HG02623 (cell line): ENCODE results near the gene HARBI1.
A peak's percentile ranks its signal among the peaks of the same experiment; 100 is the strongest.
"Not testable (repeated sequence)": the region's sequence is repeated elsewhere in the genome, so short reads cannot be mapped to it uniquely, and the experiment has no call there.

Source experiments
- ATAC-seq: cut with Tn5 transposase; IDR thresholded peaks from one replicate; pipeline ENCODE4 v1.9.1; 2021; ENCODE audit warnings: moderate library complexity; ENCODE audit not compliant: unreplicated experiment

HARBI1 gene

DNA sequence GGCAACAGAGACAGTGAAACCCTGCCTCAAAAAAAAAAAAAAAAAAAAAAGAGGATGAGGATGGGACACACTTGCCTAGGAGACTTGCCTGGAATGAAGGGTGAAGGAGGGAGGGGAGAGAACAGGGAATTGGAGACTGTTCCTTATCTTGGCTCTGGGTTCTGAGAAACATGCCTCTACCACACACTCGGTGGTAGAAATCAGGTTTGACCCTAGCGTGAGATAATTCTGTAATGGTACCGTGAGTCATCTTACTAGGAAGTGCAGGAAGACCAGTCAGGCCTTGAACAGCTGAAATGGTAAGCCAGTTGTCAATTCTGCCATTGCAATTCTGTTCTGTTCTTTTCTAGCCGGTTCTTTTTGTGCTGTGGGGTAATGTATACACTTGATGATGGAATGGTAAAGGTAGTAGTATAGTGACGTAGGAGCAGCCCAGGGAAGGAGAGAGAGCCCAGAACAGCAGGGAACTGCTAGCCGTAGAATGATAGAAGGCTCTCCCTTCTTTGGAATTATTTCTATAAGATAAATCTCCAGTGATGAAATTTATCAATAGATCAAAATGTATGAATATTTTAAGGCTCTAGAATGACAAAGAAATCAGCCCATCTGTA lies 19.3 kb downstream of the HARBI1 start:
- ATAC-seq = no peak

DNA sequence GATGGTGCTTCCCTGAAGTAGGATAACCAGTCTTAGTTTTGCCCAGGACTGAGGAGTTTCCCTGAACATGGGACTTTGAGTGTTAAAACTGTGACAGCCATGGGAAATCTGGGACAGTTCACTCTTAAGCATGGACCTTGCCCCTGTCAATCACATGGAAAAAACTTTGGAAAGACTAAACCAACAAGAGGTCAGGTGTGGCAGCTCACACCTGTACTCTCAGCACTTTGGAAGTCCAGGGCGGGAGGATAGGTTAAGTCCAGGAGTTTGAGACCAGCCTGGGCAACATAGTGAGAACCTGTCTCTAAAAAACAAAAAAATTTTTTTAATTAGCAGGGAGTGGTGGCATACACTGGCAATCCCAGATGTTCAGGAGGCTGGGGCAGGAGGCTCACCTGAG lies 19.9 kb downstream of the HARBI1 start:
- ATAC-seq = no peak

- ATAC-seq = no peak
Observed at GRCh38 chr11:46594785-46595184, 22.2 kb downstream of the HARBI1 start.

- no peak for ATAC-seq
Observed at GRCh38 chr11:46594374-46594700, 22.7 kb downstream of the HARBI1 start.

DNA sequence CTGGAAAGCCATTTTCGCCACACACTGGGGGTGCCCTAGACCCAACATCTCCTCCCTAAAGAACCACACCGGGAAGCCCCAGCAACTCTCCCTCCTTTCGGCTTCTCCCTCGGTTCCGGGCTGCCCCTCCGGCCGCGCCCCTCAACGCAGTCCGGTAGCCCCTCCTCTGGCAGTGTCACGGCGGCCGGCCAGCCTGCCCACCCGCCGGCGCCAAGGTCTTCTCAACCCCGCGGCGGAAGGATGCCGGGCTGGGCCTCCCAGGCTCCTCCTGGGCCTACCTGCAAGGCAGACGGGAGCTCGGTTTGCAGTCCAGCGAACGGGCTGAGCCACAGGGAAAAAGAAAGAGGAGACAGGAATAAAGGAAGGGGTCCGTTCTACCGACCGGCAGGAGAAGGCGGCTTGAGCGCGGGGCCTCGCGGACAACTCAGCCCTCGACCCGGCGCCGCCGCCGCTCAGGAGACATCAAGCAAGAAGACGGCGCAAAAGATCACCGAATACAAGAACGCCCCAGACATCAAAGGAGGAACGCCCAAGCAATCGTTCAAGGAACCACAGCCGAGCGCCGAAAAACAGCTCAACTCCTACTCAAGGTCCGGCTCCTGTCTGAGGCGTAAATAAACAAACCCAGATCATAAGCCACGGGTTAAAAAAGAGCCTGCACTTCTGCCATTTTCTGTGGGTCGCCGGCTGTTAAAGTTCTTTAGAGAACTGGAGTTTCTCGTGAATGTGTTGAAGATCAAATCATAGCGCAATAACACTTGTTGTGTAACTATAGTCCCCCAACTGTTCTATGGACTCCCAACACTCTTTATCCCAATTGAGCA lies 23.3 kb downstream of the HARBI1 start, which contains the start of gene AMBRA1:
Gene AMBRA1, minus strand, starts transcription at position 474 of the 824 bp plus-strand sequence. CDS start 45,643 bp downstream, outside the sequence.
- ATAC-seq = peak; percentile 74

DNA sequence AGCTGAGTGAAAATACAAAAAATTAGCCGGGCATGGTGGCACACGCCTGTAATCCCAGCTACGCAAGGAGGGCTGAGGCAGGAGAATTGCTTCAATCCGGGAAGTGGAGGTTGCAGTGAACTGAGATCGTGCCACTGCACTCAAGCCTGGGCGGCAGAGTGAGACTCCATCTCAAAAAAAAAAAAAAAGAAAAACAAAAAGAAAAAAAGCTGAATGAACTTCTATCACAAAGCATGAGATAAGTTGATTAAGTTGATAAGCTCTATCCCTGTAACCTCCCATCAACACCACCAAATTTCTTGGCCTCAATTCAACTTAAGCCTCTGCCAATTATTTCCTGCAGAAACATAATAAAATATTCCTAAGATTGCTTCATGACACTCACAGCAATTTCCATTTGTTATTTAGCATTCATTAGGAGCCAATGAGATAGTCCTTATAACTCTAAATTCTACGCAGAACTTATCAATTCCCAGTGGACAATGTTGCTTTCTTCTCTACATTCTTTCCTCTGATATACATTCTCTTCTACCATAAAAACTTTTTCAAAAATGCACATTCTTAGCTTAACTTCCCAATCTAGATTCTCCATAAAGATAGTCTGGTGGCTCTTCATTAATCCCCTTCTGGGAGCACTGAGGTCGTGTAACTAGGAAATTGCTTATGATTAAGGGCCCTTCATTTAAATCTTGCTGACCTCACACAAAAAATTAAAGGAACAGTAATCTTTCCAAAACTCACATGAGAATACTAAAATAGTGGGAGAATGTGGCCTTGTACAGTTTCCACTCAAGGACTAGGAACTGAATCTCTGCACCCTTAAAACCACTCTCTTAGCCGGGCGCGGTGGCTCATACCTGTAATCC lies 26.1 kb downstream of the HARBI1 start:
- no peak for ATAC-seq

DNA sequence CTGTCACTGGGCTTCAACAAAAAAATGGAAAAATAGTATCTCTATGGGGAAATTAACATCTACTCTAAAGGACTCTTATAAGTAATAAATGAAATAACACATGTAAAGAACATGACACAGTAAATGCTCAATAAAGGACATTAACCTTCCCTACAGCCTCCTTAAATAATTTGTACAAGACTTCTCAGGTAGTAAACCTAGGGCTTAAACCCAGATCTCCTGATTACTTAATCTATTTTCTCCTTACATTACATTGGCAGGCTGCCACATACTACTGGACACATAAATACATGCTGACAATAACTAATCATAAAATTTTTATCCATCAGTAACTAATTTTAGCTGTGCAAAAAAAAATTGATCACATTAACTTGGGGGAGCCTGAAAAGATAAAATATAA lies 28.1 kb downstream of the HARBI1 start:
- ATAC-seq = no peak

GRCh38 chr11:46588131-46588530 lies 28.9 kb downstream of the HARBI1 start:
- ATAC-seq = no peak

DNA sequence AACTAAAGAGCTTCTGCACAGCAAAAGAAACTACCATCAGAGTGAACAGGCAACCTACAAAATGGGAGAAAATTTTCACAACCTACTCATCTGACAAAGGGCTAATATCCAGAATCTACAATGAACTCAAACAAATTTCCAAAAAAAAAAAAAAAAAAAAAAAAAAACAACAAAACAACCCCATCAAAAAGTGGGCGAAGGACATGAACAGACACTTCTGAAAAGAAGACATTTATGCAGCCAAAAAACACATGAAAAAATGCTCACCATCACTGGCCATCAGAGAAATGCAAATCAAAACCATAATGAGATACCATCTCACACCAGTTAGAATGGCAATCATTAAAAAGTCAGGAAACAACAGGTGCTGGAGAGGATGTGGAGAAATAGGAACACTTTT lies 33.5 kb downstream of the HARBI1 start:
- ATAC-seq = not testable (repeated sequence)

DNA sequence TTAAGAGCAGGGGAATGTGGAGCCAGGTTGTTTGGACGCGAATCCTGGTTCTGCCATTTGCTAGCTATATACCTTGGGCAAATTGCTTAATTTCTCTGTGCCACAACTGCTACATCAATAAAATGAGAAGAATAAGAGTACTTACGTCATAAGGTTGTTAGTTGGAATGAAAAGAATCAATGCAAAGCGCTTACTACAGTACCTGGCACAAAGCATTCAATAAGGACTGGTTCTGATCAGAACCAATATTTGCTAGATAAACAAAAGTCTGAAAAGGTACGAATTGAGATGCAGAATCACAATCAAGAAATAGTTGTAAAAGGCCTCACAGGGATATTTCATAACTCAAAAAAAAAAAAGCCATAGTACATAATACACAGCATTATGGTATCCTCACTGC lies 34.4 kb downstream of the HARBI1 start:
- no peak for ATAC-seq

DNA sequence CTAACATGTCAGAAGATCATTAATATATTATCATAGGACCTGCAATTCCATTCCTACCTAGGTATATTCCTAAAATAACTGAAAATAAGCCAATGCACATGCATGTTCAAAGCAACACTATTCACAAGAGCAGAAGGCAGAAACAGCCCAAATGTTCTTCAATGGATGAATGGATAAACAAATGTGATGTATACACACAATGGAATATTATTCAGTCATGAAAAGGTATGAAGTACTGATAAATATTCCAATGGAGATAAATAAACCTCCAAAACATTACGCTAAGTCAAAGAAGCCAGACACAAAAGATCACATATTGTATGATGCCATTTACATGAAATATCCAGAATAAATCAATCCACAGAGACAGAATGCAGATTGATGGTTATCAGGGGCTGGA lies 40.0 kb downstream of the HARBI1 start:
- ATAC-seq = no peak

DNA sequence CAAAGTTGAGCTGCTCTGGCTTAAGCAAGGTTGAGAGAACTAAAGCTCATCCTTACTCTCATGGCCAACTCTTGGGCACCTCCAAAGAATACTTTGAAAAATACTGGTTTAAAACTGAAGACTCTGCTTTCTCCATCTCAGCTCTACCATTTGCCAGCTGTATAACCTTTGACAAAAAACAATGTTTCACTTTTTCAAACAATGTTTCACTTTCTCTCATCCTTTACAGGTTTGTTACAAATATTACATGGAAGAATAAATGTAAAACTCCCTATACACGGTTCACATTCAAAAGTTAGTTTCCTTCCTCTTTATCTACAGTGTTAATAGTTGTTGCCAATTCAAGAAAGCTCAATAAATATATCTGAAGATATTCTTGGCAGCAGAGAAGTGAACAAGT lies 42.4 kb downstream of the HARBI1 start:
- no peak for ATAC-seq

DNA sequence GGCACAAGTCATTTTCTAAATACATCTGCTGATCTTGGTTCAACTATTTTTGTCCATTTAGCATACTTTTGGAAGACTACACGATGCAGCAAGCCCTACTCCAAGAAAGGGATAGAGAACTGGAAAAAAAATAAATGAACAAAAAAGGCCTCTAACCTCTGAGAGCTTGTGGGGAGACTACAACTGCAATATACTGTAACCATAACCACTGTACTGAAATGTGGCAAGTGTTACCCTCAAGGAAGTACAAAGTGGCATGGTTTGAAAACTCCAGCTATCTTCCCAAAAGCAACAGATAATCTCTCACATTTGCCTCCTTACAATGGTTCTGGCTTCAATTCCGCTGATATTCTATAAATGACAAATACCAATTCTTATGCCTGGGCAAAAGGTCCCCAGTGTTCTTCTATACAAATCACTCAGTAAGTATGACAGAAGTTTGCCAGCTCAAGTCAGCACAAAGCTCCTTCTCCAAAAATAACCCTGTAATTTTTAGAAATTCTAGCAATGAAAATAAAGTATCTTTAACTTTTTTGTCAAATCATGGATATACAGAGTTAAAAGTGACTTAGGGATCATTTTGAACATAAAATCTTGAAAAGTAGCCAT lies 46.1 kb downstream of the HARBI1 start:
- ATAC-seq = no peak

GRCh38 chr11:46565232-46565840 lies 51.7 kb downstream of the HARBI1 start:
- no peak for ATAC-seq

GRCh38 chr11:46564459-46564858 lies 52.6 kb downstream of the HARBI1 start:
- ATAC-seq = no peak

- ATAC-seq = no peak
Observed at GRCh38 chr11:46562527-46562926, 54.5 kb downstream of the HARBI1 start.

- no peak for ATAC-seq
Observed at GRCh38 chr11:46560300-46560991, 56.6 kb downstream of the HARBI1 start.

DNA sequence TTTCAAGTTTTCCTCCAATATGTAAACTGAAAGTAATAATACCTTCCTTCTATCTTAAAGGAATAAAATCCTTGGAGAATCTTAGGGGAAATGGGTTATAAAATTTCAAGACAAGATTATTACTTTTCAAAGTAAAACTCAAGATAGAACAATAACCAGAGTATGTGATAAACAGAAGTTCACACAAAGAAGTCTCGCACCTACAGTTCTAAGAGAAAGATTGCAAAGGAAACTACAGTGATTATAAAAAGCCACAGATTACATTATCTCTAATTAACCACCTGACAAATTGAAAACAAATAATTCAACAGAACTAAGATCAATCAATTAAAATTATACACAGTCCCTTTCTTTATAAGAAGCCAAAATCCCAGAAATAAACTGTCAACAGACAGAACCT lies 57.2 kb downstream of the HARBI1 start:
- ATAC-seq = no peak

GRCh38 chr11:46557684-46558151 lies 59.3 kb downstream of the HARBI1 start:
- no peak for ATAC-seq
